ENCODE measurements around the gene RNGTT. TPM values are rescaled to one million over a fixed set of nuclear protein-coding genes. Genes with fewer than 3 reads are reported as not detected.
A peak's percentile ranks its signal among the peaks of the same experiment; 100 is the strongest.

RNGTT gene
- total and polyA plus RNA-seq, 2 experiments from 2014 or later, result 9.2 to 21.5 TPM

DNA sequence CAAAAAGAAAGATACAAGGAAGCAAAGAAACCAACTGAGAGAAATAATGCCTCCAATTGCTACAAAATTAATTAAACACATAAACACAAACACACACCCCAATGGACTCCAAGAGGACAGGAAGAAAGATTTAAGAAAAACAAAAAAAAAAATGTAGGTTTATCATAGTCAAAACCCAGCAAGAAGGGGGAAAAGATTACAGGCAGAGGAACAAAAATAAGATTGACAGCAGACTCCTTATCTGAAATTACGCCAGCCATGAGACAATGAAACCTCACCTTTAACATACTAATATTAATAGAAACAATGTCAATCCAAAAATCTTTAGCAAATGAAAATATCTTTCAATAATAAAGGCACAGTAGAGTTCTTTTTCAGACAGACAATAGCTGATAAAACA lies 155.8 kb downstream of the RNGTT start:
- H3K79me2 ChIP-seq (ENCODE audit: insufficient read depth), result no peaks in the 10 kb centered on the region; the same call in 1 of the 2 replicates
- TF ChIP-seq EZH2 (IDR thresholded peaks at IDR 0.05; ENCODE audit: insufficient read depth, poor library complexity, severe bottlenecking) (no peak), EZH2phosphoT487 (IDR thresholded peaks at IDR 0.05; ENCODE audit: insufficient read depth, low read depth) (no peak)
- H3K27me3 ChIP-seq (replicated peaks; ENCODE audit: insufficient read depth), result no peaks in the 10 kb centered on the region
- peaks cover 3% of the 10 kb centered on the region for H3K9me3 ChIP-seq (ENCODE audit: low read depth)
- no peaks in the 10 kb centered on the region for H3K9me2 ChIP-seq (ENCODE audit: insufficient read depth)
- H3K4me2 ChIP-seq (ENCODE audit: unreplicated experiment), result no peak overlapping the region
- H3K4me1 ChIP-seq (ENCODE audit: insufficient read depth), result 0 out of 2 replicates have a peak, but pooled peaks cover 9% of the 10 kb centered on the region
- DNase-seq, result peak; percentile 7
- H3K4me3 ChIP-seq, result no peak overlapping the region
- 94 to 100% methylated on average over 1 of the region's 1 CpG for WGBS, 2 experiments (ENCODE audit: low coverage in 1 of 2, low lambda C conversion rate in 2 of 2, missing lambda C conversion rate in 2 of 2)
- H3K36me3 ChIP-seq (ENCODE audit: low read depth), result 0 out of 2 replicates have a peak, but pooled peaks cover 7% of the 10 kb centered on the region
- H2AFZ ChIP-seq, result no peak overlapping the region
- no peaks in the 10 kb centered on the region for H4K20me1 ChIP-seq (ENCODE audit: insufficient read depth)
- H3K9ac ChIP-seq, result no peak overlapping the region
- no peaks in the 10 kb centered on the region for H3F3A ChIP-seq (ENCODE audit: insufficient read depth)
- in situ Hi-C loops (cut with MboI), result no loop called here
- H3K27ac ChIP-seq, result no peak overlapping the region

DNA sequence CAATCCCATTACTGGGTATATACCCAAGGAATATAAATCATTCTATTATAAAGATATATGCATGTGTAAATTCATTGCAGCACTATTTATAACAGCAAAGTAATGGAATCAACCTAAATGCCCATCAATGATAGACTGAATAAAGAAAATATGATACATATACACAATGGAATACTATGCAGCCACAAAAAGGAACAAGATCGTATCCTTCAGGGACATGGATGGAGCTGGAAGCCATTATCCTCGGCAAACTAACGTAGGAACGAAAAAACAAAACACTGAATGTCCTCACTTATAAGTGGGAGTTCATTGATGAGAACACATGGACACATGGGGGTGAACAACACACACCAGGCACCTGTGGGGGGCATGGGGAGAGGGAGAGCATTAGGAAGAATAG lies 156.7 kb downstream of the RNGTT start:
- Histone ChIP-seq H3K36me3 (ENCODE audit: low read depth) (0 out of 2 replicates have a peak, but pooled peaks cover 7% of the 10 kb centered on the region), H4K20me1 (ENCODE audit: insufficient read depth) (no peaks in the 10 kb centered on the region), H3K4me3 (no peak overlapping the region), H3K9me3 (ENCODE audit: low read depth) (peaks cover 3% of the 10 kb centered on the region), H3K79me2 (ENCODE audit: insufficient read depth) (no peaks in the 10 kb centered on the region; the same call in 1 of the 2 replicates), H2AFZ (no peak overlapping the region), H3K9me2 (ENCODE audit: insufficient read depth) (no peaks in the 10 kb centered on the region), H3K27me3 (replicated peaks; ENCODE audit: insufficient read depth) (no peaks in the 10 kb centered on the region), H3K27ac (no peak overlapping the region), H3K4me1 (ENCODE audit: insufficient read depth) (0 out of 2 replicates have a peak, but pooled peaks cover 9% of the 10 kb centered on the region), H3K4me2 (ENCODE audit: unreplicated experiment) (no peak overlapping the region), H3K9ac (no peak overlapping the region), H3F3A (ENCODE audit: insufficient read depth) (no peaks in the 10 kb centered on the region)
- in situ Hi-C loops (cut with MboI), result no loop called here
- TF ChIP-seq EZH2 (IDR thresholded peaks at IDR 0.05; ENCODE audit: insufficient read depth, poor library complexity, severe bottlenecking) (no peak), EZH2phosphoT487 (IDR thresholded peaks at IDR 0.05; ENCODE audit: insufficient read depth, low read depth) (no peak)
- no peak for DNase-seq
- WGBS, 2 experiments (ENCODE audit: low coverage in 1 of 2, low lambda C conversion rate in 2 of 2, missing lambda C conversion rate in 2 of 2), result 97 to 98% methylated on average over 4 of the region's 4 CpGs

DNA sequence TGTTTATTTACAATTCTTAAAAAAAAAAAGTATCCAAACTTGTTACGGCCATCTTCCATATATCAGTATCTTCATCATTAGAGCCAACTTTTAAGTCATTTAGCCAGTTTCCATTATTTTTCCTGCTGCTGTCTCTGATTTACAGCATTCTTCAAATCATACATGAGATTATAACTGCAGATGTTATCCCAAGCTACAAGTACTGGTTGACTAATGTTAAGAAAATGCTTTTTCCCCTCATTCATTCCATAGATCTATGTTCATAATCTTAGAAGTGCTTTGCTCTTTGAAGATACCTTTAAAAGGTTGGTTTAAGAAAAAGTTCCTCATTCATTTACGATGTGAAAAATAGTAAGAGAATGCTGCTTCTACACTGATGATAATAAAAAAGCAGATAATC lies 158.7 kb downstream of the RNGTT start:
- peak; percentile 20 for DNase-seq
- H3K9ac ChIP-seq, result no peak overlapping the region
- no peak overlapping the region for H3K27ac ChIP-seq
- no peaks in the 10 kb centered on the region; the same call in 1 of the 2 replicates for H3K79me2 ChIP-seq (ENCODE audit: insufficient read depth)
- H3K9me3 ChIP-seq (ENCODE audit: low read depth), result peaks cover 3% of the 10 kb centered on the region
- WGBS, 2 experiments (ENCODE audit: low coverage in 1 of 2, low lambda C conversion rate in 2 of 2, missing lambda C conversion rate in 2 of 2), result 93 to 96% methylated on average over 2 of the region's 2 CpGs
- H2AFZ ChIP-seq, result no peak overlapping the region
- 0 out of 2 replicates have a peak, but pooled peaks cover 7% of the 10 kb centered on the region for H3K36me3 ChIP-seq (ENCODE audit: low read depth)
- H3K4me3 ChIP-seq, result no peak overlapping the region
- no peaks in the 10 kb centered on the region for H3F3A ChIP-seq (ENCODE audit: insufficient read depth)
- TF ChIP-seq EZH2 (IDR thresholded peaks at IDR 0.05; ENCODE audit: insufficient read depth, poor library complexity, severe bottlenecking) (no peak), EZH2phosphoT487 (IDR thresholded peaks at IDR 0.05; ENCODE audit: insufficient read depth, low read depth) (no peak)
- no peaks in the 10 kb centered on the region for H3K9me2 ChIP-seq (ENCODE audit: insufficient read depth)
- in situ Hi-C loops (cut with MboI), result no loop called here
- H3K4me1 ChIP-seq (ENCODE audit: insufficient read depth), result 0 out of 2 replicates have a peak, but pooled peaks cover 5% of the 10 kb centered on the region
- no peak overlapping the region for H3K4me2 ChIP-seq (ENCODE audit: unreplicated experiment)
- H3K27me3 ChIP-seq (replicated peaks; ENCODE audit: insufficient read depth), result no peaks in the 10 kb centered on the region
- H4K20me1 ChIP-seq (ENCODE audit: insufficient read depth), result no peaks in the 10 kb centered on the region

DNA sequence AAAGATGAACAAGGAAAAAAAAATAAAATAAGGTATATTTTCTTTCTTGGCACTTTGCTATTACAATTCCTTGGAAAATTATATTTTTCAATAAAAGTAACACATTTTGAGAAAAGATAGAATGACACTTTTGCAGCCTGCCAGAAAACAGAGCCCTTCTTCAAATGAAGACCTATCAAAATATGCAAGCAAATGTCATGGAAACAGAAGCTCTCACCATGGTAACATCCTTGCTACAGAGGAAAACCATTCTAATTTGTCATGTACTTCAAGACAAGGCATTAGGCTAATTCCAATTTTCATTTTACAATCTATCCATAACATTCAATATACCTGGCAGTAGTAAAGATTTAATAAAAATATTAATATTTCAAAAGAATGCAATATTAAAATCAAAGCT lies 177.9 kb downstream of the RNGTT start:
- Histone ChIP-seq H3K4me1 (ENCODE audit: insufficient read depth) (no peaks in the 10 kb centered on the region), H3K4me2 (ENCODE audit: unreplicated experiment) (no peak overlapping the region), H3K27ac (no peak overlapping the region), H3K79me2 (ENCODE audit: insufficient read depth) (no peaks in the 10 kb centered on the region), H3K4me3 (no peak overlapping the region), H4K20me1 (ENCODE audit: insufficient read depth) (no peaks in the 10 kb centered on the region), H2AFZ (no peak overlapping the region), H3K9ac (no peak overlapping the region), H3K27me3 (replicated peaks; ENCODE audit: insufficient read depth) (no peaks in the 10 kb centered on the region), H3K36me3 (ENCODE audit: low read depth) (no peaks in the 10 kb centered on the region), H3K9me3 (ENCODE audit: low read depth) (no peaks in the 10 kb centered on the region), H3K9me2 (ENCODE audit: insufficient read depth) (no peaks in the 10 kb centered on the region), H3F3A (ENCODE audit: insufficient read depth) (no peaks in the 10 kb centered on the region)
- no peak for TF ChIP-seq EZH2 (IDR thresholded peaks at IDR 0.05; ENCODE audit: insufficient read depth, poor library complexity, severe bottlenecking)
- no peak for TF ChIP-seq EZH2phosphoT487 (IDR thresholded peaks at IDR 0.05; ENCODE audit: insufficient read depth, low read depth)
- DNase-seq, result no peak
- in situ Hi-C loops (cut with MboI), result no loop called here
